Measurements from ENCODE around the gene CHD3.
"Not testable (repeated sequence)": the region's sequence is repeated elsewhere in the genome, so short reads cannot be mapped to it uniquely, and the experiment has no call there.

CHD3 gene

GRCh38 chr17:7931709-7932482 lies 43.3 kb downstream of the CHD3 start, which contains the start of the genes CNTROB and TRAPPC1:
Gene CNTROB (plus strand): TSS chr17:7932206. CDS start chr17:7933080, 874 bp downstream.
Gene TRAPPC1 (minus strand): TSS chr17:7931946. CDS start chr17:7931829, 117 bp downstream.
- DNase-seq (ENCODE audit: low spot score) (peak; percentile 98), FAIRE-seq (peak; percentile 9)

GRCh38 chr17:7932483-7932891 lies 43.9 kb downstream of the CHD3 start:
- DNase-seq (ENCODE audit: low spot score) (peak; percentile 34), FAIRE-seq (no peak)

- FAIRE-seq (no peak), DNase-seq (ENCODE audit: low spot score) (peak; percentile 49)
Observed at GRCh38 chr17:7932949-7933348, 44.4 kb downstream of the CHD3 start.

- FAIRE-seq: no peak
- DNase-seq (ENCODE audit: low spot score): no peak
Observed at GRCh38 chr17:7935859-7936258, 47.3 kb downstream of the CHD3 start.

GRCh38 chr17:7940034-7940433 lies 51.4 kb downstream of the CHD3 start:
- DNase-seq (ENCODE audit: low spot score) (no peak), FAIRE-seq (no peak)

GRCh38 chr17:7940743-7941142 lies 52.2 kb downstream of the CHD3 start:
- FAIRE-seq: no peak
- no peak for DNase-seq (ENCODE audit: low spot score)

- FAIRE-seq (no peak), DNase-seq (ENCODE audit: low spot score) (no peak)
Observed at GRCh38 chr17:7943291-7943690, 54.7 kb downstream of the CHD3 start.

- DNase-seq (ENCODE audit: low spot score) (no peak), FAIRE-seq (no peak)
Observed at GRCh38 chr17:7944326-7944725, 55.7 kb downstream of the CHD3 start.

- no peak for FAIRE-seq
Observed at GRCh38 chr17:7945651-7946050, 57.1 kb downstream of the CHD3 start.

GRCh38 chr17:7946441-7946840 lies 57.9 kb downstream of the CHD3 start:
- no peak for FAIRE-seq

More at GRCh38 chr17:7945651-7946050, 57.1 kb downstream of the CHD3 start:
- no peak for DNase-seq (ENCODE audit: low spot score)

GRCh38 chr17:7947651-7948050 lies 59.1 kb downstream of the CHD3 start:
- DNase-seq (ENCODE audit: low spot score) (no peak), FAIRE-seq (no peak)

More at GRCh38 chr17:7946441-7946840, 57.9 kb downstream of the CHD3 start:
- DNase-seq (ENCODE audit: low spot score): no peak

- no peak for FAIRE-seq
- no peak for DNase-seq (ENCODE audit: low spot score)
Observed at GRCh38 chr17:7950578-7950977, 62.0 kb downstream of the CHD3 start.

- FAIRE-seq (no peak), DNase-seq (ENCODE audit: low spot score) (no peak)
Observed at GRCh38 chr17:7951143-7951792, 62.7 kb downstream of the CHD3 start.

- DNase-seq (ENCODE audit: low spot score); FAIRE-seq: not testable (repeated sequence)
Observed at GRCh38 chr17:7953266-7953665, 64.7 kb downstream of the CHD3 start.

- FAIRE-seq: no peak
- no peak for DNase-seq (ENCODE audit: low spot score)
Observed at GRCh38 chr17:7955414-7956227, 67.0 kb downstream of the CHD3 start.

- FAIRE-seq: no peak
- DNase-seq (ENCODE audit: low spot score): no peak
Observed at GRCh38 chr17:7956228-7956965, 67.8 kb downstream of the CHD3 start.

GRCh38 chr17:7959503-7960253 lies 71.1 kb downstream of the CHD3 start:
- no peak for FAIRE-seq
- DNase-seq (ENCODE audit: low spot score): no peak

- no peak for FAIRE-seq
- DNase-seq (ENCODE audit: low spot score): no peak
Observed at GRCh38 chr17:7961421-7961820, 72.8 kb downstream of the CHD3 start.
